GM19238 (cell line): ENCODE results near the gene TMBIM1.

ENCODE experiments used
- DNase-seq: peaks from one replicate; pipeline ENCODE4 v3.0.0; 2011; ENCODE audit warnings: low spot score; ENCODE audit not compliant: insufficient read length

The TMBIM1 gene

GRCh38 chr2:218272531-218273212 is 19.6 kb downstream of the TMBIM1 start:
- DNase-seq, result peak; percentile 77

GRCh38 chr2:218271865-218272530 is 20.3 kb downstream of the TMBIM1 start:
- no peak for DNase-seq

GRCh38 chr2:218271487-218271797 is 20.9 kb downstream of the TMBIM1 start:
- DNase-seq, result no peak

- DNase-seq, result no peak
Measured at GRCh38 chr2:218270721-218271486, 21.4 kb downstream of the TMBIM1 start.

- peak; percentile 98 for DNase-seq
Measured at GRCh38 chr2:218269900-218270720, 22.2 kb downstream of the TMBIM1 start, which contains the start of the genes AAMP and PNKD. Gene AAMP (minus strand): TSS chr2:218270137. CDS start chr2:218270086, 51 bp downstream. Gene PNKD (plus strand): TSS chr2:218270519. CDS start chr2:218270536, 17 bp downstream.

GRCh38 chr2:218267259-218267658 is 25.0 kb downstream of the TMBIM1 start:
- DNase-seq, result no peak

GRCh38 chr2:218266316-218266979 is 25.9 kb downstream of the TMBIM1 start:
- no peak for DNase-seq

GRCh38 chr2:218265626-218266025 is 26.7 kb downstream of the TMBIM1 start:
- DNase-seq, result no peak

- DNase-seq, result no peak
Measured at GRCh38 chr2:218264773-218265561, 27.3 kb downstream of the TMBIM1 start.

GRCh38 chr2:218263817-218264641 is 28.3 kb downstream of the TMBIM1 start:
- no peak for DNase-seq

- no peak for DNase-seq
Measured at GRCh38 chr2:218262631-218263586, 29.4 kb downstream of the TMBIM1 start.

- no peak for DNase-seq
Measured at GRCh38 chr2:218262237-218262600, 30.1 kb downstream of the TMBIM1 start.

GRCh38 chr2:218261423-218262236 is 30.7 kb downstream of the TMBIM1 start:
- DNase-seq, result no peak

GRCh38 chr2:218260742-218261422 is 31.4 kb downstream of the TMBIM1 start, which contains the start of gene GPBAR1:
Gene GPBAR1 (plus strand): TSS chr2:218261015. CDS start chr2:218262725, 1,710 bp downstream.
- DNase-seq, result no peak

- no peak for DNase-seq
Measured at GRCh38 chr2:218260166-218260565, 32.1 kb downstream of the TMBIM1 start.
